GM13977 (cell line): ENCODE measurements around the gene MUC5AC.

Experiments used
- DNase-seq: peaks from one replicate; pipeline ENCODE4 v3.0.0; 2012; ENCODE audit warnings: low spot score
- CTCF ChIP-seq: IDR thresholded peaks from 2 replicates; pipeline ENCODE4 v1.5.1; 2012; ENCODE audit warnings: mild to moderate bottlenecking, control low read depth; ENCODE audit not compliant: insufficient read depth; ENCODE audit errors: extremely low read depth, missing control alignments
- in situ Hi-C: fragments of 300-500 bp; cut with MboI; formaldehyde crosslinking; loops from one replicate; pipeline ENCODE4 v1.12.0; 2022; ENCODE audit warnings: low sequenced_read_pairs, low pct_unique_long_range_greater_than_20kb, mixed read lengths, inconsistent platforms; ENCODE audit not compliant: unreplicated experiment

Gene MUC5AC

GRCh38 chr11:1230456-1231395 lies 73.0 kb downstream of the MUC5AC start:
- in situ Hi-C loops = no loop called here
- no peak for DNase-seq
- no peak for TF ChIP-seq CTCF

- no peak for DNase-seq
- TF ChIP-seq CTCF = no peak
- in situ Hi-C loops = no loop called here
Observed at GRCh38 chr11:1231396-1232020, 73.8 kb downstream of the MUC5AC start.

GRCh38 chr11:1232021-1232882 lies 74.5 kb downstream of the MUC5AC start:
- in situ Hi-C loops = no loop called here
- DNase-seq = no peak
- no peak for TF ChIP-seq CTCF

- no peak for DNase-seq
- in situ Hi-C loops = no loop called here
- no peak for TF ChIP-seq CTCF
Observed at GRCh38 chr11:1232883-1233321, 75.1 kb downstream of the MUC5AC start.

GRCh38 chr11:1233351-1234053 lies 75.7 kb downstream of the MUC5AC start:
- in situ Hi-C loops = no loop called here
- DNase-seq = no peak
- no peak for TF ChIP-seq CTCF

- in situ Hi-C loops = no loop called here
- DNase-seq = no peak
- TF ChIP-seq CTCF = no peak
Observed at GRCh38 chr11:1234054-1234720, 76.4 kb downstream of the MUC5AC start.
